ENCODE measurements around the gene SERPINB8.

SERPINB8 gene

DNA sequence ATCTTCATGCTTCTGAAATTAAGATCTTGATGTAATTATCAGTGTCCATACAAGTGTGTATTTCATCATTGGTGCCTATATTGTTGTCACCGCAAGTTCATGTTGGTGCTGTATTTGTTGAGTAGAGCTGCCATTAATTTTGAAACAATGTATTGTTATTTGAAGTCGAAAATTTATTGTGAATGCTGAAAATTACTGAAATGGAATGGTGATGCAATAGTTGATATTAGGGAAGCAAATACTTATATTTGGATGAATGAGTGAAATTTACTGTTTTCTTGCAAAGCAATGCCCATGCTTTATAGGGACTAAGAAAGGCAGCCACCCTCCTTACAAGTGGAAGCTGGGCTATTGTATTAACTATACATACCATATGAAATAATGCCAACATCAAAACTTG, 41.6 kb downstream of the SERPINB8 start:
- ChIA-PET POLR2A (no interaction called here), CTCF (interaction anchor here (0.5 kb wide), 1 partner anchor 1475 kb away, joined by 7 read pairs; no protein-coding TSS in a partner anchor)
- TF ChIP-seq L3MBTL2 (conservative IDR thresholded peaks at IDR 0.05) (no peak), BHLHE40 (IDR thresholded peaks at IDR 0.05; ENCODE audit: borderline replicate concordance) (no peak), CTBP1 (IDR thresholded peaks at IDR 0.05; ENCODE audit: borderline replicate concordance) (no peak), ARNT (IDR thresholded peaks at IDR 0.05) (no peak), FOXK2 (IDR thresholded peaks at IDR 0.05) (no peak), HDGF (IDR thresholded peaks at IDR 0.05; ENCODE audit: borderline replicate concordance) (no peak)
- TF ChIP-seq, protein P1, sequence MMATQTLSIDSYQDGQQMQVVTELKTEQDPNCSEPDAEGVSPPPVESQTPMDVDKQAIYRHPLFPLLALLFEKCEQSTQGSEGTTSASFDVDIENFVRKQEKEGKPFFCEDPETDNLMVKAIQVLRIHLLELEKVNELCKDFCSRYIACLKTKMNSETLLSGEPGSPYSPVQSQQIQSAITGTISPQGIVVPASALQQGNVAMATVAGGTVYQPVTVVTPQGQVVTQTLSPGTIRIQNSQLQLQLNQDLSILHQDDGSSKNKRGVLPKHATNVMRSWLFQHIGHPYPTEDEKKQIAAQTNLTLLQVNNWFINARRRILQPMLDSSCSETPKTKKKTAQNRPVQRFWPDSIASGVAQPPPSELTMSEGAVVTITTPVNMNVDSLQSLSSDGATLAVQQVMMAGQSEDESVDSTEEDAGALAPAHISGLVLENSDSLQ (IDR thresholded peaks at IDR 0.05) = no peak
- no peak for DNase-seq (ENCODE audit: extremely low spot score)

- CTCF ChIA-PET = no interaction called here
- POLR2A ChIA-PET = no interaction called here
- DNase-seq (ENCODE audit: extremely low spot score) = no peak
- TF ChIP-seq L3MBTL2 (conservative IDR thresholded peaks at IDR 0.05) (no peak), TARDBP (IDR thresholded peaks at IDR 0.05) (no peak), FOXA1 (IDR thresholded peaks at IDR 0.05) (no peak), FOXK2 (IDR thresholded peaks at IDR 0.05) (no peak), FOXM1 (IDR thresholded peaks at IDR 0.05; ENCODE audit: borderline replicate concordance) (no peak), ZNF384 (IDR thresholded peaks at IDR 0.05) (no peak), LEF1 (IDR thresholded peaks at IDR 0.05; ENCODE audit: borderline replicate concordance) (no peak), SP1 (IDR thresholded peaks at IDR 0.05) (no peak), HDGF (IDR thresholded peaks at IDR 0.05; ENCODE audit: borderline replicate concordance) (no peak), NFRKB (IDR thresholded peaks at IDR 0.05) (no peak)
- TF ChIP-seq, protein P1 (IDR thresholded peaks at IDR 0.05) = no peak
Observed at GRCh38 chr18:64017870-64018269, 48.0 kb downstream of the SERPINB8 start.

GRCh38 chr18:64019922-64020756, 50.3 kb downstream of the SERPINB8 start:
- ChIA-PET CTCF (no interaction called here), POLR2A (no interaction called here)
- DNase-seq (ENCODE audit: extremely low spot score) = no peak
- no peak for TF ChIP-seq L3MBTL2 (conservative IDR thresholded peaks at IDR 0.05)
- TF ChIP-seq ZNF384 (IDR thresholded peaks at IDR 0.05) = no peak
- TF ChIP-seq SP1 (IDR thresholded peaks at IDR 0.05) = no peak
- TF ChIP-seq ARNT (IDR thresholded peaks at IDR 0.05) = no peak
- TF ChIP-seq SUZ12 (IDR thresholded peaks at IDR 0.05) = no peak
- TF ChIP-seq ELF4 (IDR thresholded peaks at IDR 0.05) = no peak
- no peak for TF ChIP-seq NFRKB (IDR thresholded peaks at IDR 0.05)
- TF ChIP-seq HDGF (IDR thresholded peaks at IDR 0.05; ENCODE audit: borderline replicate concordance) = no peak
- TF ChIP-seq FOXM1 (IDR thresholded peaks at IDR 0.05; ENCODE audit: borderline replicate concordance) = no peak
- TF ChIP-seq TARDBP (IDR thresholded peaks at IDR 0.05) = no peak
- TF ChIP-seq LEF1 (IDR thresholded peaks at IDR 0.05; ENCODE audit: borderline replicate concordance) = no peak
- TF ChIP-seq BHLHE40 (IDR thresholded peaks at IDR 0.05; ENCODE audit: borderline replicate concordance) = no peak
- TF ChIP-seq, protein P1 (IDR thresholded peaks at IDR 0.05) = no peak
- TF ChIP-seq FOXK2 (IDR thresholded peaks at IDR 0.05) = no peak
- no peak for TF ChIP-seq FOXA1 (IDR thresholded peaks at IDR 0.05)
- no peak for TF ChIP-seq CTBP1 (IDR thresholded peaks at IDR 0.05; ENCODE audit: borderline replicate concordance)

GRCh38 chr18:64026350-64026749, 56.5 kb downstream of the SERPINB8 start:
- no peak for DNase-seq (ENCODE audit: extremely low spot score)
- no peak for TF ChIP-seq FOXM1 (IDR thresholded peaks at IDR 0.05; ENCODE audit: borderline replicate concordance)
- TF ChIP-seq ELF4 (IDR thresholded peaks at IDR 0.05) = no peak
- no peak for TF ChIP-seq SUZ12 (IDR thresholded peaks at IDR 0.05)
- TF ChIP-seq NFRKB (IDR thresholded peaks at IDR 0.05) = no peak
- no peak for TF ChIP-seq FOXA1 (IDR thresholded peaks at IDR 0.05)
- TF ChIP-seq HDGF (IDR thresholded peaks at IDR 0.05; ENCODE audit: borderline replicate concordance) = no peak
- no peak for TF ChIP-seq TARDBP (IDR thresholded peaks at IDR 0.05)
- TF ChIP-seq L3MBTL2 (conservative IDR thresholded peaks at IDR 0.05) = no peak
- TF ChIP-seq ARNT (IDR thresholded peaks at IDR 0.05) = no peak
- TF ChIP-seq LEF1 (IDR thresholded peaks at IDR 0.05; ENCODE audit: borderline replicate concordance) = no peak
- TF ChIP-seq ZNF384 (IDR thresholded peaks at IDR 0.05) = no peak
- TF ChIP-seq FOXK2 (IDR thresholded peaks at IDR 0.05) = no peak
- TF ChIP-seq SP1 (IDR thresholded peaks at IDR 0.05) = no peak
- TF ChIP-seq, protein P1 (IDR thresholded peaks at IDR 0.05) = no peak
- CTCF ChIA-PET = interaction anchor here (0.7 kb wide), 1 partner anchor 336 kb away, joined by 3 read pairs; no protein-coding TSS in a partner anchor
- POLR2A ChIA-PET = no interaction called here

GRCh38 chr18:64027931-64028695, 58.2 kb downstream of the SERPINB8 start:
- TF ChIP-seq ELF4 (IDR thresholded peaks at IDR 0.05) (no peak), NFRKB (IDR thresholded peaks at IDR 0.05) (no peak), TARDBP (IDR thresholded peaks at IDR 0.05) (no peak)
- ChIA-PET POLR2A (no interaction called here), CTCF (interaction anchor here (1.0 kb wide), 1 partner anchor 8 kb away, joined by 4 read pairs; no protein-coding TSS in a partner anchor)
- no peak for DNase-seq (ENCODE audit: extremely low spot score)

Measured in HEK293T (cell line).